ENCODE measurements around the gene BCO2.

Gene BCO2, protein sequence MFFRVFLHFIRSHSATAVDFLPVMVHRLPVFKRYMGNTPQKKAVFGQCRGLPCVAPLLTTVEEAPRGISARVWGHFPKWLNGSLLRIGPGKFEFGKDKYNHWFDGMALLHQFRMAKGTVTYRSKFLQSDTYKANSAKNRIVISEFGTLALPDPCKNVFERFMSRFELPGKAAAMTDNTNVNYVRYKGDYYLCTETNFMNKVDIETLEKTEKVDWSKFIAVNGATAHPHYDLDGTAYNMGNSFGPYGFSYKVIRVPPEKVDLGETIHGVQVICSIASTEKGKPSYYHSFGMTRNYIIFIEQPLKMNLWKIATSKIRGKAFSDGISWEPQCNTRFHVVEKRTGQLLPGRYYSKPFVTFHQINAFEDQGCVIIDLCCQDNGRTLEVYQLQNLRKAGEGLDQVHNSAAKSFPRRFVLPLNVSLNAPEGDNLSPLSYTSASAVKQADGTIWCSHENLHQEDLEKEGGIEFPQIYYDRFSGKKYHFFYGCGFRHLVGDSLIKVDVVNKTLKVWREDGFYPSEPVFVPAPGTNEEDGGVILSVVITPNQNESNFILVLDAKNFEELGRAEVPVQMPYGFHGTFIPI

DNA sequence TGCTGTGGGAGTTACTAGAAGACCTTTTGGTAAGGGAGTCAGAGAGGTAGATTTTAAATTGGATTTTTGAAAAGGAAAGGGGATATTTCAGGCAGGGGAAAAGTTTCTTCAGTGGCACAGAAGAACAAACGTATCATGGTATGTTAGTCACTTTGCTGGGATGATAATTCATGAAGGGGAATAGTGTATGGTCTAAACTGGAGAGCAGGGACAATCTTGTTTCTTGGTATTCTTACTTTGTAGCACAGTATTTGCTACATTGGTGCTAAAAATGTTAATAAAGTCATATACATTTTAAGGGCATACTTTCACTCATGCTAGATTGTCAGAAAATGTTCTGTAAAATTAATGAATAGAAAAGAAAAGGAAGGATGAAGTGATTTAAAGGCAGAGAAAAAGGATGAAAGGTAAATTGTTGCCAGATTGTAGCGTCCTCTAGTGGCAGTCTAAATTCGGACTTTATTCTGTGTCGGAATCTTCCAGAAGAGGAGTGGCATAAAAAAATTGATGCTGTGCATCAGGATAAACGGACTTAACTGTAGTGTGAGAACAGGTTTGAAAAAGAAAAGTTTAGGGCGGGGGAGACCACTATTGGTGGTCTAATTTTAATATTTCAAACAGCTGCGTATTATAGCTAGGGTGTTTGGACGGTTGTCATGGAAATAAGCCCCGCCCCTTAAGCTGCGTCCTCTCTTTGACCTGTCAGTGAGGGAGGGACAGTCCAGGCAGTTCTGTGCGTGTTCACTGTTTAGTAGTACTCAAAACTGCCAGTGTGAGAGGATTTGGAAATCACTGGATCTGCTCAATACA is at the start of gene BCO2:
Gene BCO2 (plus strand): TSS at position 724 of the 810 bp plus-strand sequence. CDS start 90 bp downstream, outside the sequence.
- TF ChIP-seq ZNF274 (IDR thresholded peaks at IDR 0.05; ENCODE audit: low read depth, low read length) = no peak
- H3K4me3 ChIP-seq (ENCODE audit: low read length) = peak within 1 kb of the TSS; percentile 9; the same call in 1 of the 2 replicates

DNA sequence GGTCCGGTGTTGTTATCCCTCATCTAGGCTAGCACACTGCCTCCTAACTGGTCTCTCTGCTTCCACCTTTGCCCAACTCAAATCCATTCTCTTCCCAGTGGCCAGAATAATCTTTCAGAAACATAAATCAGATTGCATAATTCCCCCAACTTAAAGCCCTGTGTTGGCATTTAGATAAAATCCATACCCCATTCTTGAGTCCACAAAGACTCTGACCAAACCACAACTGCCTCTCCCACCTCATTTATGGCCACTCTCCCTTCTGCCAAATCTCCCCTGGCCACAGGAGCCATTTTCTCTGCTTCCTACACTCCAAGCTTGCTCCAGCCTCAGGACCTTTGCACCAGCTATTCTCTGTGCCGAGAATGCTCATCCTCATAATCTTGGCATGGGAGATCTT is 48.3 kb upstream of the BCO2 start:
- TF ChIP-seq ZNF274 (IDR thresholded peaks at IDR 0.05; ENCODE audit: low read depth, low read length) = no peak
- no peak overlapping the region for H3K4me3 ChIP-seq (ENCODE audit: low read length)

DNA sequence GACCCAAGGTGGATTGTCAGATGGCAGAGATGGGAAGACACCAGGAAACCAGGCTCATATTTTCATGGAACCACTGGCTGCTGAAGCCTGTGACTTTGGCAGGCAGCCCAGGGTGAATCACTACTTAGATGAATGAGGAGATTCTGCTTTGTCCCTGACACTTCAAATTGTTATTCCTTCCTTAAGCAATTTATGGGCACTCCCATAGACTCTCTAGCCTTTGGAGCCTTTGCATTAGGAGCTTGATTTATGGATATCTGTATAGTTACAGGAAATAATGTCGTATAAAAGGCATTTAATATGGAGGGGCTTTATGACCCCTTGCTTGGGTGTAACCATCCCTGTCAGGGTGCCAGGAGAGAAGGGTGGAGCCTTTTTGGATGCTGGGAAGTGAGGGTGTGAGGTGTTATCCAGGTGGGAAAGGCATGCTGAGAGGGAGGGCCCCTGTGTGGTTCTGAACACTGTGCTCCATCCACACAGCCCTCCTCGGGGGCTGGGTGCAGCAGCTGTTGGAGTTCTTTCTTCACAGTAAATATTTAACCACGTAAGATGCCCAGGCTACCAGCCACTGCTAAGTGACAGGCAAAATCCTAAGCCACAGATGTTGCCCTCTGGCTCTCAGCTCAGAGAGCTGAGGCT is 46.7 kb upstream of the BCO2 start:
- H3K4me3 ChIP-seq (ENCODE audit: low read length) = no peak overlapping the region
- TF ChIP-seq ZNF274 (IDR thresholded peaks at IDR 0.05; ENCODE audit: low read depth, low read length) = no peak

DNA sequence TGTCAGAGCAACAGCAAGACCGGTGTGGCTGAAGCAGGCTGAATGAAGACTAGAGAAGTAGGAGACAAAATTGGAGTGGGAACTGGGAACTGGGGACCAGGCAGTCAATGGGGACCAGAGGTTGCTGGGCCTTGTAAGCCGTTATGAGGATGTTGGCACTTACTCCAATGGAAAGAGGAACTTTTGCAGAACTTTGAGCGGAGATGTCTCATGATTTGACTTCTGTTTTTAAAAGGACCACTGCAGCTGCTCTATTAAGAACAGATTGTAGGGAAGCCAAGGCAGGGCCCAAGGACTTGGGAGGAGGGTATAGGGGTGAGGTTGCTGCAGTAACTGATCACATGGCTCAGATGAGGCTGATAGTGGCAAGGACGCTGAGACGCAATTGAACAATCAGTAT is 45.7 kb upstream of the BCO2 start:
- TF ChIP-seq ZNF274 (IDR thresholded peaks at IDR 0.05; ENCODE audit: low read depth, low read length) = no peak
- H3K4me3 ChIP-seq (ENCODE audit: low read length) = no peak overlapping the region

DNA sequence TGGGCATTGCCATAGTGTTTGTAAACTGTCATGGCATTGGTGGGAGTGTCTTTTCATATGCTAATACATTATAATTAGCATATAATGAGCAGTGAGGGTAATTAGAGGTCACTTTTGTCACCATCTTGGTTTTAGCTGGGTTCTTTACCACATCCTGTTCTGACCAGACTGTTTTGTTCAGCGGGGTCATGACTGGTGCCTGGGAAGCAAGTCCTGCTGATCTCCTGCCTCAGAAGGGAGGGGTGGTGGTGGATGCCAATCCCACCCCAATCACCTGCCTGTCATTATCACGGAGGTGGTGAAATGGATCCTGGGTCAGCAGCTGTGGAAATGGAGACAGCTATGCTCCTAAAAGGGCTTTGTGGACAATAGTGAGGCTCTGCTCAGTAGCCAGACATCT is 42.6 kb upstream of the BCO2 start:
- no peak for TF ChIP-seq ZNF274 (IDR thresholded peaks at IDR 0.05; ENCODE audit: low read depth, low read length)
- no peak overlapping the region for H3K4me3 ChIP-seq (ENCODE audit: low read length)

DNA sequence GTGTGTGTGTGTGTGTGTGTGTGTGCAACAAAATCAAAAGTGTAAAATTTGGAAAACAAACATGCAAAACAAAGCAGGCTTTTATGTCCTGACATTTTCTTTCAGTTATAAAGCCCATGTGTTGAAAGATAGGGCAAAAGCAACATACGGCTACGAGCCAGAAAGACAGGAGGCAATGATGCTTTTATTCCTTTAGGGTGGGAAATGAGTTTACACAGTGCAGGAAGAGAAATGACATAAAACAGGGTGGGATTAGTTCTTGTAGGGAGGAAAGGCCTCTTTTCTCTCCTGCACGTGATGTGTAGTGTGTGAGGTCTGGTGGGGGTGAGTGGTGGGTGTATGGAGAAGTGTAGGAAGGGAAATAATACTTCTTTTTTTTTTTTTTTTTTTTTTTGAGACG is 40.8 kb upstream of the BCO2 start:
- no peak overlapping the region for H3K4me3 ChIP-seq (ENCODE audit: low read length)
- no peak for TF ChIP-seq ZNF274 (IDR thresholded peaks at IDR 0.05; ENCODE audit: low read depth, low read length)

DNA sequence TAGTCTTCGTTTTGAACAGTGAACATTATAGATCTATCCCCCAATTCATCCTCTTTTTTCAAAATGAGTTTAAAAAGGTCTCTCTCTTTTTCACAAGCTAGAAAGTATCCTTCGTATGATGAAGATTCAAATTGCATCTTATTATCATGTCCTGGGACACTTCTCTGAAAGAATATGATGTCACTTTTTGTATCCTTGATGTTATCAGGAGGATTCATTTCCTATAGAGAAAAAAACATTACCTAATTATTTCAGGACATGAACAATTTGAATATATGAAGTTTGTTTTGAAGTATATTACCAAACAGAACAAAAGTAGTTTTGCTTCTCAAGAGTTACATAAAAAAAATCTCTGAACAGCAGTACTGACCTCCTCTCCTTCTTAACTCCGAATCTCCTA is 31.7 kb upstream of the BCO2 start:
- H3K4me3 ChIP-seq (ENCODE audit: low read length) = no peak overlapping the region

DNA sequence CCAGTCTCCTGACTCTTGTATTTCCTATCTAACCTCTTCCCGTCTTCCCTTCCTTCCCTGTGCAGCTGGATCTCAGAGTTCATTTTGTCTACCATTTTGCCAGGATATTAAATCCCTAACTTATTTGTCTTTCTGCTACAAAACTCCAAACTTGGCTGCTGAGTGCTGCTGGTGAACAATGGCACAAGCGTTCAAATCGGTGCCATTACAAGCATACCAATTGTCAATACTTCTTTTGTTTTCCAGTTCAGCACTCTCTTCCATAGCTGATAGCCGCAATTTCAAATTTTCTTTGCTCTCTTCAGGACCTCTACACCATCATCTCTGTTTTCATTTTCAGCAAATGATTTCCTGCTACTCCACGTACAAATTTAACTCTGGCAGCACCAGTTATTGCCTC is 24.8 kb upstream of the BCO2 start:
- H3K4me3 ChIP-seq (ENCODE audit: low read length) = no peak overlapping the region
- TF ChIP-seq ZNF274 (IDR thresholded peaks at IDR 0.05; ENCODE audit: low read depth, low read length) = no peak

More for the DNA sequence above, 31.7 kb upstream of the BCO2 start:
- TF ChIP-seq ZNF274 (IDR thresholded peaks at IDR 0.05; ENCODE audit: low read depth, low read length) = no peak

DNA sequence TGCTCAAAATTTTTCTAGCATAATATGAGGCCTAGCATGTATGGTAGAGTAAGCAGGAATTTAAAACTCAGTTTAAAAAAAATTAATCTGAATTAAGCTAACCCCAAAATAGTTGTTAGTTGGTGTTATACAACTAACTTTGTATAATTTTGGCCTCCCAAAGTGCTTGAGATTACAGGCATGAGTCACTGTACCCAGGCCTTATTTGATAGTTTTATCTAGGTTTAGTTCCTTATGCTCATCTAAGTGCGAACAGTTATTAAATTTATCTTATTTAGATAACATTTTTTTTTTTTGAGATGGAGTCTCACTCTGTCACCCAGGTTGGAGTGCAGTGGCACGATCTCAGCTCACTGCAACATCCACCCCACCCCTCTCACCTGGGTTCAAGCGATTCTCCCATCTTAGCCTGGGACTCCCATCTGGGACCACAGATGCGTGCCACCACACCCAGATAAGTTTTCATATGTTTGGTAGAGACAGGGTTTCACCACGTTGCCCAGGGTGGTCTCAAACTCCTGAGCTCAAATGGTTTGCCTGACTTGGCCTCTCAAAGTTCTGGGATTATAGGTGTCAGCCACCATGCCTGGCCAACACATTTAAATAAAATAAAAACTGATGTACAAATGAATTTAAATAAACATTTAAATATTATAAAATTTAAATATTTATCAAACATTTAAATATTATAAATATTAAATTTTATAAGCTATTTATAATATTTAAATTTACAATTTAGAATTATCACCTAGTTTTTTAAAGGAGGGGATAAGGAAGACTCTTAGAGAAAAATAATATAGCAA is 19.0 kb upstream of the BCO2 start:
- H3K4me3 ChIP-seq (ENCODE audit: low read length) = no peak overlapping the region
- no peak for TF ChIP-seq ZNF274 (IDR thresholded peaks at IDR 0.05; ENCODE audit: low read depth, low read length)

DNA sequence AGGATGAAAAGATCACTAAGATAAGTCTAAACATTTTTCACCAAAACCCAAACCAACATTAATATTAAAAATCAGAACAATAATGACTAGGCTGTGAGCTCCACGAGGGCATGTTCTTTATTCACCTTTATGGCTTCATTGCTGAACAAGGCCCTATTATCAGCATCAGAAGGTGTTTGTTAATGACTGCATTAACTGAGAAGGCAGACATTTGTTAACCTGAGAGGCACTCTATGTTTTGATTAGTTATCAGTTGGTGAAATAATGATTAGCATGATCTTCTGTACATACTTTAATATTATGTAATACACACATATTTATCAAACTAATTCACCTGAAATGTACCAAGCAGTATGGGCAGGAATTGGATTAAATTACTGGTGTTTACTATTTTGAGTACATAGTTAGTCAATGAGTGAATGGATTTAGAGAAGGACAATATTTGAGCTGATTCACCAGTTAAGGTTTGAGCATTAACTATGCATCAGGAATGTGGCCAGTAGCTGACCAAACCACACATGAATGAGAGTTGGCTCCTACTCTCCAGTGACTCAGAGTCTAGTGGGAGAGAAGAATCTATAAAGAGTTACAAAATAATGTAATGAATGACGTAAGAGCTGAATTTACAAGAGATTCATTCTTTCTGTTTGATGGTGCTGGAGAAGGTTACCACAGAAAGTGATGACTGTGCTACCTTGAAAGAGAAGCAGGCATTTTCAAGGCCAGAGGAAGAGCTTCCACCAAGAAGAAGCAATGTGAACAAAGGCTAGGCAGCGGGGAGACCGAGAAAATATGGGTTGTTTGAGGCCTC is 18.2 kb upstream of the BCO2 start:
- H3K4me3 ChIP-seq (ENCODE audit: low read length) = no peak overlapping the region
- no peak for TF ChIP-seq ZNF274 (IDR thresholded peaks at IDR 0.05; ENCODE audit: low read depth, low read length)

DNA sequence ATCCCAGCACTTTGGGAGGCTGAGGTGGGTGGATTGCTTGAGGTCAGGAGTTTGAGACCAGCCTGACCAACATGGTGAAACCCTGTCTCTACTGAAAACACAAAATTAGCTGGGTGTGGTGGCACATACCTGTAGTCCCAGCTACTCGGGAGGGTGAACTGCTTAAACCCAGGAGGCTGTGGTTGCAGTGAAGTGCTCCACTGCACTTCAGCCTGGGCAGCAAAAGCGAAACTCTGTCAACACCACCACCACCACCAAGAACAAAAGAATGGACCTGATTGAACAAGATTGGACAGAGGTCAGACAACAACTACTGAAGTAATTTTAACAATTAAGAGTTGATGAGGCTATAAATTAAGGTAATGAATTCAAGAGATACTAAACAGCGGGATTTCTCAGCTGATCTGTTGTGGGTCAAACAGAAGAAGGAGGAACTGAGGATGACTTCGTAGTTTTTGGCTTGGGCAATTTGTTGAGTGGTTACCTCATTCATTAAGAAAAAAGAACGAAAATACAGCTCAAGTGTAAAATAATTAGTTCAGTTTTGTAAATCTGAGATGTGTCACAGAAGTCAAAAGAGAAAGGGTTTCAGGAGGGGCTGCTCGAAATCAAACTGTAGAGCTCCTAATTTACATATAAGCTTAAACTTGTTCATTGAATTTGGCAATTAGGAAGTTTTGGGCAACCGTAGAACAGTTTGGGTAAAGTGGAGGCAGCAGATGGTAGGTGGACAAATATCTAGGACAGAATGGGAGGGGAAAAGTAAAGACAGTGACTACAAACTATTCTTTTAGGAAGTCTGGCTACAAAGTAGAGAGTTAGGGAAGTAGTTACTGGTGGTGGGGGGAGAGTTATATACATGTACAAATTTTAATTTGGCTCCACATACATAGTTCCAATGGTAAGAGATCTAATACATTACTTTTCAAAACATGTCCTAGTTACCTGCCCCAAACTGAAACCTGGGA is 15.9 kb upstream of the BCO2 start:
- no peak for TF ChIP-seq ZNF274 (IDR thresholded peaks at IDR 0.05; ENCODE audit: low read depth, low read length)
- no peak overlapping the region for H3K4me3 ChIP-seq (ENCODE audit: low read length)
